OCI-LY1 (cell line): Measurements from ENCODE around the gene PDZRN3.

ENCODE experiments used
- CTCF ChIP-seq: fragments of 200-600 bp; sonication (generic), shearing (Covaris generic); IDR thresholded peaks from 2 replicates; pipeline ENCODE4 v1.5.1; 2017; ENCODE audit warnings: mild to moderate bottlenecking, antibody characterized with exemption, low read length, moderate library complexity, mixed read lengths
- EZH2 ChIP-seq: fragments of 200-600 bp; sonication (generic), shearing (Covaris generic); IDR thresholded peaks from 2 replicates; pipeline ENCODE4 v1.8.0; 2017; ENCODE audit warnings: borderline replicate concordance, mixed run types, mild to moderate bottlenecking, antibody characterized with exemption, low read length, moderate library complexity, mixed read lengths

GRCh38 chr3:73555076-73555475 lies 69.7 kb downstream of the PDZRN3 start:
- TF ChIP-seq CTCF: no peak
- TF ChIP-seq EZH2: no peak
